ENCODE data around the gene PPAT. TPM values are rescaled to one million over a fixed set of nuclear protein-coding genes. Genes with fewer than 3 reads are reported as not detected.
"Not testable (repeated sequence)": the region's sequence is repeated elsewhere in the genome, so short reads cannot be mapped to it uniquely, and the experiment has no call there.

Gene PPAT
- total and polyA plus RNA-seq, 2 donors (not counting 1 experiment from before 2014, with no cell fraction given): 3.2 to 9.2 TPM

- intact Hi-C loops (cut with micrococcal nuclease): loop anchor here (10.0 kb wide), 3 partner anchors 605 to 1065 kb away; partner anchors contain the start of genes CLOCK, EXOC1 and TMEM165
- CTCF ChIA-PET: no interaction called here
These were observed 24.7 kb upstream of the PPAT start for GRCh38 chr4:56460085-56460484.

GRCh38 chr4:56450342-56450741, 14.9 kb upstream of the PPAT start:
- Histone ChIP-seq H3K36me3 (replicated peaks in 1 of 2; ENCODE audit: control extremely low read depth in 1 of 2, control insufficient read depth in 1 of 2, extremely low read depth in 1 of 2, insufficient read depth in 2 of 2, low read length in 1 of 2) (peaks cover 1 to 35% of the 10 kb centered on the region in 2 experiments), H3K4me2 (replicated peaks; ENCODE audit: low read depth, low read length, poor library complexity, severe bottlenecking) (no peak overlapping the region), H3K4me1 (ENCODE audit: control insufficient read depth in 2 of 2, insufficient read depth in 2 of 2, low read length in 2 of 2) (no peaks in the 10 kb centered on the region), H3K4me3 (ENCODE audit: control extremely low read depth in 1 of 5, extremely low read depth in 1 of 5, insufficient read depth in 1 of 5, low read depth in 2 of 5, low read length in 4 of 5) (no peak overlapping the region), H2AFZ (ENCODE audit: insufficient read depth, low read depth, low read length, poor library complexity, severe bottlenecking) (no peak overlapping the region), H3K9ac (ENCODE audit: low read length) (no peak overlapping the region), H3K9me3 (ENCODE audit: control extremely low read depth in 1 of 3, control insufficient read depth in 2 of 3, insufficient read depth in 1 of 3, low read length in 2 of 3) (no peaks in the 10 kb centered on the region), H3K27me3 (replicated peaks in 1 of 4; ENCODE audit: control extremely low read depth in 1 of 4, control insufficient read depth in 3 of 4, insufficient read depth in 4 of 4, low read length in 3 of 4) (no peaks in the 10 kb centered on the region), H4K20me1 (ENCODE audit: control insufficient read depth, insufficient read depth, low read length, poor library complexity, severe bottlenecking) (no peaks in the 10 kb centered on the region), H3K79me2 (ENCODE audit: control insufficient read depth, insufficient read depth, low read length) (peaks cover under 1% of the 10 kb centered on the region), H3K27ac (ENCODE audit: low read length in 2 of 2) (no peak overlapping the region)
- Mint-ChIP-seq H3K27me3 (no peaks in the 10 kb centered on the region), H3K4me1 (no peaks in the 10 kb centered on the region), H3K27ac (no peak overlapping the region), H3K9me3 (ENCODE audit: insufficient read depth) (no peaks in the 10 kb centered on the region), H3K4me3 (no peak overlapping the region)
- POLR2A ChIA-PET: no interaction called here
- TF ChIP-seq CTCF (IDR thresholded peaks at IDR 0.05) (no peak), EZH2 (IDR thresholded peaks at IDR 0.05; ENCODE audit: borderline replicate concordance, insufficient read depth, low read depth, low read length, poor library complexity, severe bottlenecking) (no peak)
- no peak for DNase-seq
- CTCF ChIA-PET: no interaction called here
- ATAC-seq (ENCODE audit: low read depth): no peak
- WGBS (ENCODE audit: insufficient coverage): no CpG with 5 or more reads among the region's 1 CpG
- intact Hi-C loops (cut with micrococcal nuclease): no loop called here

More at GRCh38 chr4:56460085-56460484, 24.7 kb upstream of the PPAT start:
- Histone ChIP-seq H3K9me3 (ENCODE audit: control extremely low read depth in 1 of 3, control insufficient read depth in 2 of 3, insufficient read depth in 1 of 3, low read length in 2 of 3) (no peaks in the 10 kb centered on the region), H2AFZ (ENCODE audit: insufficient read depth, low read depth, low read length, poor library complexity, severe bottlenecking) (no peak overlapping the region), H3K79me2 (ENCODE audit: control insufficient read depth, insufficient read depth, low read length) (peaks cover 32% of the 10 kb centered on the region), H4K20me1 (ENCODE audit: control insufficient read depth, insufficient read depth, low read length, poor library complexity, severe bottlenecking) (peaks cover 16% of the 10 kb centered on the region), H3K36me3 (replicated peaks in 1 of 2; ENCODE audit: control extremely low read depth in 1 of 2, control insufficient read depth in 1 of 2, extremely low read depth in 1 of 2, insufficient read depth in 2 of 2, low read length in 1 of 2) (peaks cover 4 to 33% of the 10 kb centered on the region in 2 experiments), H3K4me3 (ENCODE audit: control extremely low read depth in 1 of 5, extremely low read depth in 1 of 5, insufficient read depth in 1 of 5, low read depth in 2 of 5, low read length in 4 of 5) (no peak overlapping the region), H3K4me2 (replicated peaks; ENCODE audit: low read depth, low read length, poor library complexity, severe bottlenecking) (no peak overlapping the region), H3K4me1 (ENCODE audit: control insufficient read depth in 2 of 2, insufficient read depth in 2 of 2, low read length in 2 of 2) (no peaks in the 10 kb centered on the region), H3K27ac (ENCODE audit: low read length in 2 of 2) (no peak overlapping the region), H3K27me3 (replicated peaks in 1 of 4; ENCODE audit: control extremely low read depth in 1 of 4, control insufficient read depth in 3 of 4, insufficient read depth in 4 of 4, low read length in 3 of 4) (no peaks in the 10 kb centered on the region), H3K9ac (ENCODE audit: low read length) (no peak overlapping the region)
- DNase-seq (no peak), ATAC-seq (ENCODE audit: low read depth) (no peak)
- peaks cover 11% of the 10 kb centered on the region for H3K4me1 Mint-ChIP-seq
- 95% methylated on average over 3 of the region's 3 CpGs for WGBS (ENCODE audit: insufficient coverage)
- no peak for TF ChIP-seq EZH2 (IDR thresholded peaks at IDR 0.05; ENCODE audit: borderline replicate concordance, insufficient read depth, low read depth, low read length, poor library complexity, severe bottlenecking)
- TF ChIP-seq CTCF (IDR thresholded peaks at IDR 0.05): no peak
- H3K4me3 Mint-ChIP-seq: no peak overlapping the region
- no peak overlapping the region for H3K27ac Mint-ChIP-seq
- H3K27me3 Mint-ChIP-seq: no peaks in the 10 kb centered on the region
- H3K9me3 Mint-ChIP-seq (ENCODE audit: insufficient read depth): no peaks in the 10 kb centered on the region
- POLR2A ChIA-PET: no interaction called here

- H3K4me1 Mint-ChIP-seq; H3K4me2 ChIP-seq (replicated peaks; ENCODE audit: low read depth, low read length, poor library complexity, severe bottlenecking); H3K4me1 ChIP-seq (ENCODE audit: control insufficient read depth in 2 of 2, insufficient read depth in 2 of 2, low read length in 2 of 2); ATAC-seq (ENCODE audit: low read depth); intact Hi-C loops (cut with micrococcal nuclease); H3K4me3 ChIP-seq (ENCODE audit: control extremely low read depth in 1 of 5, extremely low read depth in 1 of 5, insufficient read depth in 1 of 5, low read depth in 2 of 5, low read length in 4 of 5); H3K79me2 ChIP-seq (ENCODE audit: control insufficient read depth, insufficient read depth, low read length); H2AFZ ChIP-seq (ENCODE audit: insufficient read depth, low read depth, low read length, poor library complexity, severe bottlenecking); H3K9me3 ChIP-seq (ENCODE audit: control extremely low read depth in 1 of 3, control insufficient read depth in 2 of 3, insufficient read depth in 1 of 3, low read length in 2 of 3); CTCF ChIA-PET; H4K20me1 ChIP-seq (ENCODE audit: control insufficient read depth, insufficient read depth, low read length, poor library complexity, severe bottlenecking); H3K27me3 ChIP-seq (replicated peaks in 1 of 4; ENCODE audit: control extremely low read depth in 1 of 4, control insufficient read depth in 3 of 4, insufficient read depth in 4 of 4, low read length in 3 of 4); DNase-seq; H3K9me3 Mint-ChIP-seq (ENCODE audit: insufficient read depth); H3K4me3 Mint-ChIP-seq; H3K27ac Mint-ChIP-seq; H3K27ac ChIP-seq (ENCODE audit: low read length in 2 of 2); H3K27me3 Mint-ChIP-seq; POLR2A ChIA-PET; H3K9ac ChIP-seq (ENCODE audit: low read length): not testable (repeated sequence)
- H3K36me3 ChIP-seq (replicated peaks in 1 of 2; ENCODE audit: control extremely low read depth in 1 of 2, control insufficient read depth in 1 of 2, extremely low read depth in 1 of 2, insufficient read depth in 2 of 2, low read length in 1 of 2): peaks cover 4 to 37% of the 10 kb centered on the region in 2 experiments
- 100% methylated on average over 1 of the region's 4 CpGs for WGBS (ENCODE audit: insufficient coverage)
These were observed 14.1 kb upstream of the PPAT start for GRCh38 chr4:56449475-56449874.
